SJSA1 (cell line): ENCODE data around the gene ZNF275. TPM values are rescaled to one million over a fixed set of nuclear protein-coding genes. Genes with fewer than 3 reads are reported as not detected.

Experiments
- DNase-seq, 2 experiments: peaks; one replicate each; pipeline ENCODE4 v3.0.0-alpha.2; 2015 to 2020; ENCODE audit warnings: low spot score in 2 of 2, low read depth in 1 of 2
- H3K27ac ChIP-seq: fragments of 250-450 bp; sonication (Bioruptor Pico); 2 replicates; pipeline ENCODE4 v1.5.1; 2020; ENCODE audit warnings: mild to moderate bottlenecking, moderate library complexity
- H3K27me3 ChIP-seq: fragments of 250-450 bp; sonication (Bioruptor Pico); replicated peaks from 2 replicates; pipeline ENCODE4 v1.5.1; 2020; ENCODE audit warnings: mild to moderate bottlenecking, moderate library complexity
- H3K36me3 ChIP-seq: fragments of 250-450 bp; sonication (Bioruptor Pico); 2 replicates; pipeline ENCODE4 v1.5.1; 2020; ENCODE audit warnings: mild to moderate bottlenecking
- H3K4me1 ChIP-seq: fragments of 250-450 bp; sonication (Bioruptor Pico); replicated peaks from 2 replicates; pipeline ENCODE4 v1.6.1; 2021; ENCODE audit warnings: mild to moderate bottlenecking
- H3K4me3 ChIP-seq: fragments of 250-450 bp; sonication (Bioruptor Pico); 2 replicates; pipeline ENCODE4 v1.5.1; 2020; ENCODE audit warnings: mild to moderate bottlenecking
- H3K9me3 ChIP-seq: fragments of 250-450 bp; sonication (Bioruptor Pico); replicated peaks from 2 replicates; pipeline ENCODE4 v1.5.1; 2020; ENCODE audit warnings: mild to moderate bottlenecking
- total RNA-seq: library from RNA; depleted of rRNA; stranded (reverse); fragments of >200 nt; shearing (Covaris generic); gene quantifications from 2 replicates; pipeline ENCODE4 v1.2.3, GENCODE V29; 2014; rRNA removed

Gene ZNF275
- total RNA-seq, 1 experiment from 2014 or later, result 8.9 TPM

GRCh38 chrX:153395613-153396319 is 61.8 kb downstream of the ZNF275 start:
- H3K4me3 ChIP-seq, result no peak overlapping the region
- DNase-seq, result no peak
- H3K4me1 ChIP-seq, result no peaks in the 10 kb centered on the region
- no peaks in the 10 kb centered on the region for H3K36me3 ChIP-seq
- H3K27me3 ChIP-seq, result no peaks in the 10 kb centered on the region
- H3K9me3 ChIP-seq, result no peaks in the 10 kb centered on the region
- no peak overlapping the region for H3K27ac ChIP-seq

DNA sequence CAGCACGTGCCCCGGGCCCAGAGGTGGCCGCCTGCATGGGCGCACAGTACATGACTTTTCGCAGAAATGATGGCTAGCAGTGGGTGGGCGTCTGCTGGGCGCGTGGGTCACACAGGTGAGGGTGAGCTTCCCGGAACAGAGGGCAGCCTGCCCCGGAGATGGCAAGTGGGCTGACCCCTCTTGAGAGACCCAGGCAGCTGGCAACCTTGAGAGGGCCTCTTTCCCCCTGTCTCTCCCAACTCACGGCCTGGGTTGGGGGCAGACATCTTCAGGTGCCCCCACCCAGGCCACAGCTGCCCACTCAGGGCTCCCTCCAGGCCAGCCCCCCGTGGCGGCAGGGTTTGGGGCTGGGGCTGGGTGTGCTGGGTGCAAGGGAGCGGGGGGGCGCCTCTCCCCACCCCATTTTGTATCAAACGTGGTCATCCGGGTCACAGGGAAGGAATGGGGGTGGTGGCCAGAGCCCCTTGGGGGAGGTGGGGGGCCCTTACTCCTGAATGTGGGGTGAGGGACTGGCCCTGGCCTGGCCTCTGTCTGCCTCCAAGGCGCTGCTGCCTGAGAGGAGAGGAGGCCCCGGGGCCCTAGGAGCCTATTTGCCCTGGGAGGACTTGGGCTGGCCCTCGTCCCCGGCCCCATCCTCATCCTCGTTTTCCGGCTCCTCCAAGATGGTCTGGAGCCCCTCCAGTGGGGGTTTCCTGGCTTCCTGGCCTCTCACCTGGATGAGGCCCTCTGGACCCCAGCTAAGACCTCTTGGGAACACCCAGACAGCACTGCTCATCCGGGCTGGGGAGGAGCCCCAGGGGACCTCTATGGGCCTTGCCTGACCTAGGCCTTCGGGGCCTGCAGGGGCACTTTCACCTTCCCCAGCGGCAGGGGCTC is 62.6 kb downstream of the ZNF275 start:
- Histone ChIP-seq H3K4me1 (no peaks in the 10 kb centered on the region), H3K9me3 (no peaks in the 10 kb centered on the region), H3K36me3 (no peaks in the 10 kb centered on the region), H3K27ac (no peak overlapping the region), H3K27me3 (no peaks in the 10 kb centered on the region), H3K4me3 (no peak overlapping the region)
- no peak for DNase-seq

DNA sequence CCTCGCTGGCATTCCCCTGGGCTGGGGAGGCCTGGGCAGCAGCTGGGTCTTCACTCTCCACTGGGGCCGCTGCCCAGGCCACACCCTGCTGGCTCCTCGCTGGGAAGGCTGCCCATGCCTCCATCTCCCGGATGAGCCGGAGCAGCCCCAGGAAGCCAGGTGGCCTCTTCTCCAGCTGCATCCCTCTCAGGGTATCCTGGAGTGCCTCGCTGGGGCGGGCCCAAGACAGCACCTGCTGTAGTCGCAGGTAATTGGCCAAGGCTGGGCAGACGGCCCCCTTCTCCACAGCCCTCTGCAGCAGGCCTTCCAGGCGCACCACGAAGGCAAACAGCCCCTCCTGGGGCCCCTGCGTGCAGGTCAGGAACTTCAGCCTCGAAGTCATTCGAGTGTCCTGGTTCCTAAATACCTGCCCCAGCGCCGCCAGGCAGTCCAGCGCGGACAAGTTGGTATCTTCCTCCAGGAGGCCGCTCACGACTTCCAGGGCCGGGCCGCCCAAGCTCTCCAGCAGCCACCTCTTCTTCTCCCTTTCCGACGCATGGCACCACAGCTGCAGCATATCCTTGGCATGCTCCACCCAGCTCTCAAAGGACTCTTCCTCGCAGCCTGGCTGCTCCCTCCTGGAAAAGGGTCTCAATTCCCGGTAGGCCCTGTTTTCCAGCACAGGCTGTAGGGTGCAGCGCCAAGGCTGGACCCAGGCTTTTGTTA is 63.5 kb downstream of the ZNF275 start:
- H3K36me3 ChIP-seq, result no peaks in the 10 kb centered on the region
- no peaks in the 10 kb centered on the region for H3K27me3 ChIP-seq
- H3K9me3 ChIP-seq, result no peaks in the 10 kb centered on the region
- no peak for DNase-seq
- no peak overlapping the region for H3K27ac ChIP-seq
- no peaks in the 10 kb centered on the region for H3K4me1 ChIP-seq
- H3K4me3 ChIP-seq, result no peak overlapping the region

- no peaks in the 10 kb centered on the region for H3K9me3 ChIP-seq
- H3K4me1 ChIP-seq, result no peaks in the 10 kb centered on the region
- no peak overlapping the region for H3K4me3 ChIP-seq
- H3K27ac ChIP-seq, result no peak overlapping the region
- no peaks in the 10 kb centered on the region for H3K36me3 ChIP-seq
- DNase-seq, result no peak
- no peaks in the 10 kb centered on the region for H3K27me3 ChIP-seq
Observed at GRCh38 chrX:153398275-153398960, 64.5 kb downstream of the ZNF275 start.

GRCh38 chrX:153400146-153401132 is 66.5 kb downstream of the ZNF275 start:
- Histone ChIP-seq H3K27ac (no peak overlapping the region), H3K4me1 (no peaks in the 10 kb centered on the region), H3K9me3 (no peaks in the 10 kb centered on the region), H3K4me3 (no peak overlapping the region), H3K36me3 (no peaks in the 10 kb centered on the region), H3K27me3 (no peaks in the 10 kb centered on the region)
- DNase-seq, result no peak

DNA sequence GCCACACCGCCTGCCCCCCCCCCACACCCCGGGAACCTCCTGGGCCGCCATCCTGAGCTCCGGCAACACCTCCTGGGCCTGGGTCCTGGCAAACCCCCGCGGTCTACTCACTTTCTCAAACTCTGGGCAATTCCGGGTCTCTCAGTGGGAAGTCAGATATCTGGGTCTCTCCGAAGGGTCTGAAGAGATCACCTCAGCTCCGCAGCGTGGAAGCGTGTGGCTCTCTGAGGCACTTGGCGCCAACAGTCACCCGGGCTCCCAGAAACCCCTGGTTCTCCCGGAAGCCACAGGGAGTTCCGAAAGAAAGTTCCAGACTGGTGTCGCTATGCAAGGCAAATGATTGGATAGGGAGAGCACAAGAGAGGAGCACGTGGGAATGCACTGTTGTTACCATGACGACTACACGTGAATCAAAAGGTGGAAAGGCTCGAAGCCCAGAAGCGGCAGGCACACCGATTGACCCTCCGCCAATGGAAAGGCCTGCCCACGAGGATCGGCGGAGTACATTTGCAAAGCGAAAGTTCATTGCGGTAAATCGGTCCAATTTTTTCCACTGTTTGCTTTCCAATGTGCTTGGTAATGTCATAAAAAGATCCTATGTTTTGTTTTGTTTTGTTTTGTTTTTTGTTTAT is 67.3 kb downstream of the ZNF275 start, which contains the start of gene PNMA6E:
TSS of gene PNMA6E (minus strand) at position 218 of the 632 bp plus-strand sequence. CDS start 2,501 bp downstream, outside the sequence.
- H3K9me3 ChIP-seq, result no peaks in the 10 kb centered on the region
- no peaks in the 10 kb centered on the region for H3K36me3 ChIP-seq
- no peak for DNase-seq
- no peaks in the 10 kb centered on the region for H3K27me3 ChIP-seq
- H3K4me1 ChIP-seq, result no peaks in the 10 kb centered on the region
- no peak within 1 kb of the TSS for H3K27ac ChIP-seq
- no peak within 1 kb of the TSS for H3K4me3 ChIP-seq

Other genes with a start within 250 kb of the ZNF275 start
- gene MAGEA1, start 154.9 kb upstream of the ZNF275 start, total RNA-seq, result not detected in 2 replicates
- gene PNMA6F, start 12.4 kb upstream of the ZNF275 start, total RNA-seq, result not detected in 2 replicates
- not detected in 2 replicates for gene PNMA6E, start 67.2 kb downstream of the ZNF275 start, total RNA-seq
- not detected in 2 replicates for gene ZFP92, start 77.3 kb downstream of the ZNF275 start, total RNA-seq
- 0.39 TPM in 1 of 2 replicates, not detected in the other for gene TREX2, start 111.9 kb downstream of the ZNF275 start, total RNA-seq
- gene HAUS7, start 136.4 kb downstream of the ZNF275 start, total RNA-seq, result 34.2 and 37.5 TPM in 2 replicates
- gene BGN, start 160.8 kb downstream of the ZNF275 start, total RNA-seq, result 0.08 TPM in 1 of 2 replicates, not detected in the other
- not detected in 2 replicates for gene ATP2B3, start 183.5 kb downstream of the ZNF275 start, total RNA-seq